Right cardiac atrium (tissue), 5 donors: ENCODE measurements around the gene PLG. TPM values are rescaled to one million over a fixed set of nuclear protein-coding genes. Genes with fewer than 3 reads are reported as not detected.
"Not testable (repeated sequence)": the region's sequence is repeated elsewhere in the genome, so short reads cannot be mapped to it uniquely, and the experiment has no call there.

Source experiments
- ATAC-seq, 2 donors: fragments of 200-7000 bp; cut with Tn5 transposase; one replicate each; pipeline versions ENCODE4 v1.8.0 to v1.9.1; 2020; ENCODE audit warnings: moderate library complexity in 2 of 2, mild to moderate bottlenecking in 1 of 2
- DNase-seq, 3 donors: peaks; one replicate each; pipeline ENCODE4 v3.0.0-alpha.2; 2020
- H3K27ac ChIP-seq: one replicate; pipeline ENCODE4 v1.5.1; 2013; ENCODE audit warnings: mild to moderate bottlenecking, low read length, control low read depth, moderate library complexity
- H3K27me3 ChIP-seq: one replicate; pipeline ENCODE4 v1.6.1; 2013; ENCODE audit not compliant: control insufficient read depth, insufficient read depth
- H3K4me1 ChIP-seq: one replicate; pipeline ENCODE4 v1.6.1; 2013; ENCODE audit warnings: low read length; ENCODE audit not compliant: control insufficient read depth, insufficient read depth
- H3K4me3 ChIP-seq: one replicate; pipeline ENCODE4 v1.5.1; 2013; ENCODE audit warnings: low read length, control low read depth
- H3K9me3 ChIP-seq: one replicate; pipeline ENCODE4 v1.6.1; 2013; ENCODE audit warnings: low read length; ENCODE audit not compliant: control insufficient read depth
- WGBS: extraction: QIAGEN DNeasy Blood & Tissue Kit; methylation state at CpG from one replicate; pipeline ENCODE4 v1.1.7; 2013; 5-methylcytosine and 5-hydroxymethylcytosine counted together
- intact Hi-C, 4 donors: fragments of 100-400 bp; cut with DNase I; formaldehyde crosslinking; loops; one replicate each; pipeline versions ENCODE4 v1.11.0 to v1.14.0; 2022 to 2023
- polyA plus RNA-seq: library from polyadenylated mRNA; stranded (reverse); fragments of 200-250 nt; gene quantifications from one replicate; pipeline ENCODE4 v1.2.3, GENCODE V29; 2013
- total RNA-seq, 4 donors: library from RNA; stranded (reverse); fragmentation: NEBNext Ultra II Directional; extraction: Animal tissue kit (Norgen Biotek cat#: 25700); gene quantifications; one replicate each; pipeline ENCODE4 v1.2.1, GENCODE V29; 2021
- donor health status: healthy with polysubstance abuse.
- donor health status: DM: no; HTN: yes; CAD: no.
- donor health status: DM: no; HTN: no; CAD: no.
- donor health status: DM: no; HTN: yes; CAD: no; lungs with severe emphysema.
- donor health status: DM: yes; HTN: yes; CAD: no.

The PLG gene
- total and polyA plus RNA-seq, 5 donors, result not detected

- Histone ChIP-seq H3K4me3 (no peak overlapping the region), H3K4me1 (no peaks in the 10 kb centered on the region), H3K9me3 (no peaks in the 10 kb centered on the region), H3K27ac (no peak overlapping the region), H3K27me3 (no peaks in the 10 kb centered on the region)
- ATAC-seq (no peak), DNase-seq (no peak)
- intact Hi-C loops, result no loop called here
- 6% methylated on average over 14 of the region's 14 CpGs for WGBS
Observed at GRCh38 chr6:160679402-160679769, 22.7 kb upstream of the PLG start.

DNA sequence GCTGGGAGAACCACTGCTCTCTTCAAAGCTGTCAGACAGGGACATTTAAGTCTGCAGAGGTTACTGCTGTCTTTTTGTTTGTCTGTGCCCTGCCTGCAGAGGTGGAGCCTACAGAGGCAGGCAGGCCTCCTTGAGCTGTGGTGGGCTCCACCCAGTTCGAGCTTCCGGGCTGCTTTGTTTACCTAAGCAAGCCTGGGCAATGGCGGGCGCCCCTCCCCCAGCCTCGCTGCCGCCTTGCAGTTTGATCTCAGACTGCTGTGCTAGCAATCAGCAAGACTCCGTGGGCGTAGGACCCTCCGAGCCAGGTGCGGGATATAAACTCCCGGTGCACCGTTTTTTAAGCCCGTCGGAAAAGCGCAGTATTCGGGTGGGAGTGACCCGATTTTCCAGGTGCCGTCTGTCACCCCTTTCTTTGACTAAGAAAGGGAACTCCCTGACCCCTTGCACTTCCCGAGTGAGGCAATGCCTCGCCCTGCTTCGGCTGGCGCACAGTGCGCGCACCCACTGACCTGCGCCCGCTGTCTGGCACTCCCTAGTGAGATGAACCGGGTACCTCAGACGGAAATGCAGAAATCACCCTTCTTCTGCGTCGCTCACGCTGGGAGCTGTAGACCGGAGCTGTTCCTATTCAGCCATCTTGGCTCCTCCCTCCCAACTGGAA lies 16.8 kb upstream of the PLG start:
- H3K27me3 ChIP-seq, H3K9me3 ChIP-seq, H3K4me1 ChIP-seq, intact Hi-C loops, ATAC-seq, H3K4me3 ChIP-seq, DNase-seq, H3K27ac ChIP-seq: not testable (repeated sequence)
- 93% methylated on average over 26 of the region's 32 CpGs for WGBS

DNA sequence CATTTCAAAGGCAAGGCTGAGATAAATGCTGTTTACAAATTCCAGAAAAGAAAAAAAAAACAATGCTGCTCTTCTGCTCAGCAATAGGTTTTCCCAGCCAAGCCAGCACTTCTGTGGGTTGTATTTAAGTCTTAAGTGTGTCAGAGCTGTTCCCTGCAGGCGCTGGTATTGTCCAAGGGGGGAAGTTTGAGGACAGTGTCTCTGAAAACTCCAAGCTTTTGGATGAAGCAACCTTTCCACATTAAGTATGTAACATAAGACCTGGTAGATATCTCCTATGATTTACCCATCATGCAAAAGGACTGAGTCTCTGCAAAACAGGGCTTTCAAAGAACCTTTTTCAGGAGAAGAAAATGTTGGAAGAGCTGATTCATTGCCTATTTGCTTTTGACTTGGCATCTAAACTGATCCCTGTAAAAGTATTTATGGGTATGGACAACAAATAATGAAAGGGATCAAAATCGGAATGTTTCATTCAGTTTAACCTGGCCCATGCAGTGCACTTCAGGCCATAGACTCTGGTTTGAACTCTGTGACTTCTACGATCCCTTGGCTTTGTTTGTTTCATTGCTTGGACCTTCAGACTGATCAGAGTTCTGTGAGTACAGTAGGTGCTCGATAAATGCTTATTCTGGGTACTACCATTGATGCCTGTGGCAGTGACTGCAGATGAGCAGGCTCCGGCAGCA lies 16.1 kb upstream of the PLG start:
- Histone ChIP-seq H3K27ac (no peak overlapping the region), H3K4me3 (no peak overlapping the region), H3K9me3 (no peaks in the 10 kb centered on the region), H3K4me1 (no peaks in the 10 kb centered on the region), H3K27me3 (no peaks in the 10 kb centered on the region)
- ATAC-seq (no peak), DNase-seq (no peak)
- 82% methylated on average over 5 of the region's 5 CpGs for WGBS
- intact Hi-C loops, result no loop called here

DNA sequence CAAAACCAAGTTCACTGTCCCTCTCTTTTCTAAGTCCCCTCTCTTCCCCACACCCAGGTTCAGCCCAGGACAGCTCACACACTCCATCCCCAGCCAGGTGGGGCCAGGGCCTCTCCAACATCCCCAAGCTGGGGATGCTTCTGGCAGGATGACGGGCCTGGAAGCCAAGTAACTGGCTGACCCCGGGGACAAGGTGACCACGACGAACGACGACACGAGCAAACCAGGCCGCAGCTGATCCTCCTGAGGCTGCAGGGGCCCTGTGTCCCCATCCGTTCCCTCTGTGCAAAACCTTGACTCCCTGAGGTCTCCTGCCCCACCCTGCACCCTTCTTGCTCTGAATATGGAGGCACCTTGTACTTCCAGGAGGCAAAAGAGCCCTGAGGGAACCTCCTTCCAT lies 11.6 kb upstream of the PLG start:
- Histone ChIP-seq H3K9me3 (no peaks in the 10 kb centered on the region), H3K27me3 (no peaks in the 10 kb centered on the region), H3K4me1 (no peaks in the 10 kb centered on the region), H3K4me3 (no peak overlapping the region), H3K27ac (no peak overlapping the region)
- no peak for ATAC-seq
- intact Hi-C loops, result no loop called here
- WGBS, result 85% methylated on average over 9 of the region's 9 CpGs
- no peak for DNase-seq

DNA sequence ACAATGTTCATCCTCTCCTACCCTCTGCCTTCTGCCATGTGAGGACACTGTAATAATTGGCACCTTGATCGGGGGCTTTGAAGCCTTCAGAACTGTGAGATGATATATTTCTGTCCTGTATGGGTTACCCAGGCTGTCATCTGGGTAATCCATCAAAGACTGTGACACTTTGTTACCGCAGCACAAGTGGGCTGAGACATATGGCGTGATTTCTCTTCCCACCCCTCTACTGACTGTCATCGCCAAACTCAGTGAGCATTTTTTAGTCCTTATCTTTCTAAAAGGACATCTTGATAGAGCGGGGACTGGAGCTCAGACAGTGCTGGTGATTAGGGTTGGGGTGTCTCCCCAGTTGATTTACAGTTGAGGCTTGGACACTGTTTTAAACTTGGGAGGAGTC lies 10.4 kb upstream of the PLG start:
- Histone ChIP-seq H3K4me1 (no peaks in the 10 kb centered on the region), H3K4me3 (no peak overlapping the region), H3K27ac (no peak overlapping the region), H3K27me3 (no peaks in the 10 kb centered on the region), H3K9me3 (no peaks in the 10 kb centered on the region)
- intact Hi-C loops, result no loop called here
- no peak for DNase-seq
- WGBS, result 62% methylated on average over 5 of the region's 5 CpGs
- ATAC-seq, result no peak

DNA sequence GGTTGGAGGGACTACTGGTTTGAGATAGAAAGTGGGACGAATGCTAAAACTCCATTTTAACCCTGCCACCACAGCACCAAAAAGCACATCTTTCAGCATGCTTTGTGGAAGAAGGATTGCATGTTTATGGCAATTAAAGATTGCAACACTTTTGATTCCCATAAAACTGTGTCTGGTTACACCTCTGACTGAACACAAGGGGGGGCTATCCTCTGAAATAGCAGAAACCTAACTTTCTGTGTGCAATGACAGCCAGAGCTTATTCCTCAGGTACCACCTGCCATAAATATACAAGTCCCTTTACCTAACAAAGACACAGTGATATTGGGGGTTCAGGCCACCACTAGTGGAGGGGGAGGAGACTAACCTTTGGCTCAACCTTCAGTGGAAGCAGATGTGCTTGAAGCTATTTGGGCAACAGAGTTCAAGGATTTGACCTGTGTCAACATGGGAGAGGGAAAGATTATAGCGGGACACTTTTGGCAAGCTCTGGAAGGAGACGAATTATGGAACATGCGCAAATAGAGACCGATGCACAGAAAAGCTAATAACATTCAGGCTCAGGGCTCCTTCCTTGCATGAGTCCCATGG lies 9.6 kb upstream of the PLG start:
- no peaks in the 10 kb centered on the region for H3K9me3 ChIP-seq
- no peak overlapping the region for H3K4me3 ChIP-seq
- no peak for ATAC-seq
- intact Hi-C loops, result no loop called here
- no peak overlapping the region for H3K27ac ChIP-seq
- DNase-seq, result no peak
- H3K4me1 ChIP-seq, result no peaks in the 10 kb centered on the region
- WGBS, result 90% methylated on average over 5 of the region's 5 CpGs
- no peaks in the 10 kb centered on the region for H3K27me3 ChIP-seq

GRCh38 chr6:160695025-160695424 lies 7.0 kb upstream of the PLG start:
- H3K4me3 ChIP-seq, H3K27me3 ChIP-seq, DNase-seq, H3K4me1 ChIP-seq, H3K9me3 ChIP-seq, intact Hi-C loops, H3K27ac ChIP-seq, ATAC-seq: not testable (repeated sequence)

- intact Hi-C loops, DNase-seq, H3K27ac ChIP-seq, H3K4me1 ChIP-seq, H3K27me3 ChIP-seq, ATAC-seq, H3K9me3 ChIP-seq, H3K4me3 ChIP-seq: not testable (repeated sequence)
- 48% methylated on average over 2 of the region's 2 CpGs for WGBS
Observed at GRCh38 chr6:160695622-160696021, 6.4 kb upstream of the PLG start.

DNA sequence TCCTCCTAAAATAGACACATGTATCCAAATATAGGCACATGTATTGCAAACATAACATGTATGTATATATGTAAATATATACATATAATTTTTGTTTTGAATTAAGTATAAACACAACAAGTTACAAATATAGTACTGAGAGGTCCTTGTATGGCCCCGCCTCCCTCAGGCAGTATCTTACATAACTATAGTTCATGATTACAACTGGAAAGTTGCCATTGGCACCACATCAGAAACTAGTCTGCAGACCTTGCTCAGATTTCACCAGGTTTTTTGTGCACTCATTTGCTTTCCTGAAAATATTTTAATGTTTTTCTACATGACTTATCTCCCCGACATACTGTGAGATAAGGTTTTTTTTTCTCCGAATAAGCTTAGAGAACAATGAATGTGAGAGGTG lies 5.2 kb upstream of the PLG start:
- intact Hi-C loops, H3K4me1 ChIP-seq, DNase-seq, H3K27ac ChIP-seq, ATAC-seq, H3K4me3 ChIP-seq, H3K9me3 ChIP-seq, H3K27me3 ChIP-seq: not testable (repeated sequence)
- 52% methylated on average over 3 of the region's 3 CpGs for WGBS

- Histone ChIP-seq H3K4me3 (no peak overlapping the region), H3K27me3 (no peaks in the 10 kb centered on the region), H3K4me1 (no peaks in the 10 kb centered on the region), H3K27ac (no peak overlapping the region), H3K9me3 (no peaks in the 10 kb centered on the region)
- ATAC-seq, result no peak
- DNase-seq, result no peak
- intact Hi-C loops, result no loop called here
- 64% methylated on average over 6 of the region's 6 CpGs for WGBS
Observed at GRCh38 chr6:160697826-160698225, 4.2 kb upstream of the PLG start.

- not testable (repeated sequence) for H3K9me3 ChIP-seq
- 80% methylated on average over 7 of the region's 7 CpGs for WGBS
Observed at GRCh38 chr6:160704688-160705087, 2.6 kb downstream of the PLG start.

More at GRCh38 chr6:160704688-160705087, 2.6 kb downstream of the PLG start:
- intact Hi-C loops, H3K27ac ChIP-seq, H3K4me3 ChIP-seq, H3K27me3 ChIP-seq, H3K4me1 ChIP-seq, ATAC-seq, DNase-seq: not testable (repeated sequence)
